ENCODE data around the gene PTPRD.

PTPRD gene

DNA sequence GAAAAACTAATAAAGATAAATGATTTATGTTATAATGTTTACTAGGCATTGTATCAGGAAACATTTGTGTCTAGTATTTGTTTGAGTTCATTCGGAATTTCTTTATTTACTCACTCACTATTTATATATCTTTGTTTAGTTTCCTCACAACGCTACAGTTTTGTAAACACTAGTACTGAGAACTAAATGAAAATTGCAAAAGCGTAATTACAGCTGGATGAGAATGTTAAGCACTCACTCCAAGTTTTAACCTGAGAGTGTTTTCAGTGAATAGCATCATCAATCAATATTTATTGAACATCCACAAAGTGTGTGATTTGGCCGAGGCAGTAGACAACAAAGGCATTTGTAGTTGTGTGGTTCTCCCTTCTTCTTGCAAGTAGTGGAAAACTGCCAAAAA, 1843.6 kb downstream of the PTPRD start:
- DNase-seq (ENCODE audit: low spot score): no peak

- no peak for DNase-seq (ENCODE audit: low spot score)
Observed at GRCh38 chr9:8766096-8766495, 1846.7 kb downstream of the PTPRD start.

DNA sequence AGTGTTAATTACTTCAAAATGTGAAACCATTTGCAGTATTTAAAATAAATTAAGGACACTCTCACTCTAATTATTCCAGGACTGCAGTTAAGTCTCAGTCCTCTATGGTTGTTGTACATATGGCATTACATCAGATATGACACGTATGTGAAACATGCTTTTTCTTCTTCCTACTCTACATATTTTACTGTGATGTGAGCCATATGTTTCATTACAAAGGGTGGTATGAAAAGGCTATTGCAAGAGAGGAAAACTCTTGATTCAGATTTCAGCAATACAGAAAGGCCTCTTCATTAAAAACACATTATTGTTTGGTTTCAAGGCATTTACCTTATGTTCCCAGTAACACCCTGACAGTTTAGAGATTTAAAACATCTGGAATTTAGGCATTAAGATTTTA, 1848.8 kb downstream of the PTPRD start:
- DNase-seq (ENCODE audit: low spot score): no peak

GRCh38 chr9:8762479-8763085, 1850.2 kb downstream of the PTPRD start:
- no peak for DNase-seq (ENCODE audit: low spot score)

DNA sequence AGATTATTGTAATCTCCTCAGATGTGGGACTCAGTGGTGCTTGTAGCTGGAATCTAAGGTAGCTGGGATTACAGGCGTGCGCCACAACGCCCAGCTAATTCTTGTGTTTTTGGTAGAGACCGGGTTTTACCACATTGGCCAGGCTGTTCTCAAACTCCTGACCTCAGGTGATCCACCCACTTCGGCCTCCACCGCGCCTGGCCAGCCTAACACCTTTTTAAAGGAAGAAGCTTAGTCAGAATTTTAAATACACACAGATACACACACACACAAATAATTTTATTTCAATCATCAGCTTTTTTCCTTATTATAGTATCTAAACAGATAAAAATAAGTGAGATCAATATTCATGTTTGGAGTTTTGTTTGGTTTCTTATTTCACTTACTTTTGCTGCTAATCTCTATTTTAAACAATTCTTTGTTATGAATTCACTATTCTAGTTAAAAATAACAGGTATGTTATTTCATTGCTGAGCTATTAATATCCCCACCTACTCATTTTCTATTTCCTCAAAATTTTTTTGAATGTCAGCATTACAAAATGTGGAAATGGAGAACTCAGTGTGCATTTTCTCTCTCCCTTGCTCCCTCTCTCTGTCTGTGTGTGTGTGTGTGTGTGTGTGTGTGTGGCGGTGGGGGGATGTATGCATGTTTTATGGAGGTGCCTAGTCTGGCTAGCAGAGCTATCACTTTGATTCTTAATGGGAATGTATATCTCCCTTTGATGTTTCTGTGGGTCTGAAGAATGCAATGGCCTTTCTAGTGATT, 1852.6 kb downstream of the PTPRD start:
- no peak for DNase-seq (ENCODE audit: low spot score)

GRCh38 chr9:8757881-8758280, 1854.9 kb downstream of the PTPRD start:
- DNase-seq (ENCODE audit: low spot score): no peak

GRCh38 chr9:8754751-8755150, 1858.1 kb downstream of the PTPRD start:
- no peak for DNase-seq (ENCODE audit: low spot score)

DNA sequence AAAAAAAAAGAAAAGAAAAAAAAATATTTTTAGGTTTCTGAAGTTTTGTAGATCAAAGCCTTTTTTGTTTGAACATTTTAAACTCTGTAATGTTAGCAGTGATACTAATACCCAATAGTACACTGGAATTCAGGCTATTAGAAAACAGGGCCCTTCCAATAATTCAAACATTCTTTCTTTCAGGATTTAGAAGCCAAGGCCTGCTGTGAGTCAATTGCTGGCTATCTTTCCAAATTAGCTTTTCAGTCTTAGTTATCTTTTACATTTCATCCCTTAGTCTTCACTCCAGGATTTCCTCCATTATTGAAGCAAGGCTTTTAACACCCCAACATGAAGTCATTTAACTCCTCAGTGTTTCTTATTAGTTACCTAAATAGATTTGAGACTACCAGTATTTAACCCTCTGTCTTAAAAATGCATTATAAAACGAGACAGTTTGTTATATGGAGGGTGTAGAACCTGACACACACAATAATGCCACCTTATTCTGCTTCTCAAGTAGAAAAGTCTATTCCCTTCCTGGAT, 1861.3 kb downstream of the PTPRD start:
- no peak for DNase-seq (ENCODE audit: low spot score)

GRCh38 chr9:8750639-8751051, 1862.2 kb downstream of the PTPRD start:
- DNase-seq (ENCODE audit: low spot score): no peak

DNA sequence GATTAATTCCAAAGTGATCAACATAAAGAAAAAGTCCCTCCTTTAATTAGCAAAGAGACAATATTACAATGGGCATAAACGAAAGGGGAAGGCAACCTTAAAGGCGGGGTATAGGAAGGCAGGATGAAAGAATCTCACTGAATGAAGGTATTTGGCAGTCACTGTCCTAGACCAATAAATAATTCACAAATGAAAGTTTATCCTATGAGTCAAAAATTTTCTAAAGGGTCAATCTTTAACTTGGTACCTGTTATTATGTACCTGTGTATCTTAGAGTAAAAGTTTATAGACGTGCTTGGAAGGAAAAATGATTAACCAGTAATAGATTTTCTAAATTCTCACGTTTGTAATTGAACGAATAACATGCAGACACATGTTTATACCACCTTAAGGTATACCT, 1867.5 kb downstream of the PTPRD start:
- no peak for DNase-seq (ENCODE audit: low spot score)

DNA sequence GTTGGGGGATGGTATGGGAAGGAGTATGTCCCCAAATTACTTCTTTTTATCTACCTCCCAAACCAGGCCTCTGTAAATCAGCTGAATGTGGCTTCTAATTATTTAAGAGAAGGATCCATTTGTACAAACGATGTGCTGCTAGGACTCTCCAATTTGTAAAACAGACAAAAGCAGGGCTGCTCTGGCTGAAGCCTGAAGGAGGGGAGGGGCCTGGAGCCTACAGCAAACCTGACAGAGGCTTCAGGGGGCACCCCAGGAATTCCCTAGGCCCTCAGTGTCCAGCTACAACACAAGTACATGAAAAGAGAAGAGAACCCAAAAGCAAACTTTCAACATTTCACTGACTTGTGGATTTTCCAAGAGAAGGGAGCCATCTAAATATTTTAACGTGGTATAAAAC, 1873.9 kb downstream of the PTPRD start:
- no peak for DNase-seq (ENCODE audit: low spot score)

DNA sequence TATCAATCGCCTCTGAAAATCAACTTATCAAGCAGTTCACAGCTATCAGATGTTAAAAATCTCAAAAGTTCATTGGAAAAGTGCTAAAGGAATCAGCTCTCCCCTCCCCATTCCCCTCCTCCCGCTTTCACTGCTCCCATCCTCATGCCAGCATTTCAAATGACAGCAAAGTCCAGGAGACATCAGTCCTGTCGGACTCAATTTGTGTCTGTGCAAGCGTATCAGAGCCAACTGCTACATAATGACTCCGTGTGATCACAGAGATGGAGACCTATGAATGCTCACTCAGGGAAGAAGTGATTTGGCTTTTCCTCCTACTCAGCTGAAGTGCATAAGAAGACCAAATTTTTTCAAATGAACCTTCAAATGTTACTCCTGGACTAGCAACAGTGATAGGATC, 1876.0 kb downstream of the PTPRD start:
- DNase-seq (ENCODE audit: low spot score): no peak

DNA sequence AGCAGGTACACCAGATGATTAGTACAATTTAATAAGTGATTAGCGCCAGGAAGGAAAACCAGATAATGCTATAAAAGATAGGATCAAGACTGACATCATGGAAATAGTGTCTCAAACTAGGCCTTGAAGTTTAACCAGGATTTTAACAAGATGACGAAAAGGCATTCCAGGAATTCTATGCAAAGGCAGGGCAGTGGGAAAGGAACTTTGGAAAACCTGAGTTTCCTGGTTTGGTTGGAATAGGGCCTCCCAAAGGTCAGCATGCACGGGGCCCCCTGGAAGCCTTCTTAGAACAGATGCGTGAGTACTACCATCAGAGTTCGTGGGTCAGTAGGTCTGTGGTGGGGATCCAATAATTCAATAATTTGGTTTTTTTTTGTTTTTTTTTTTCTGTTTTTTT, 1878.0 kb downstream of the PTPRD start:
- DNase-seq (ENCODE audit: low spot score): no peak

- DNase-seq (ENCODE audit: low spot score): no peak
Observed at GRCh38 chr9:8733131-8733954, 1879.5 kb downstream of the PTPRD start.

DNA sequence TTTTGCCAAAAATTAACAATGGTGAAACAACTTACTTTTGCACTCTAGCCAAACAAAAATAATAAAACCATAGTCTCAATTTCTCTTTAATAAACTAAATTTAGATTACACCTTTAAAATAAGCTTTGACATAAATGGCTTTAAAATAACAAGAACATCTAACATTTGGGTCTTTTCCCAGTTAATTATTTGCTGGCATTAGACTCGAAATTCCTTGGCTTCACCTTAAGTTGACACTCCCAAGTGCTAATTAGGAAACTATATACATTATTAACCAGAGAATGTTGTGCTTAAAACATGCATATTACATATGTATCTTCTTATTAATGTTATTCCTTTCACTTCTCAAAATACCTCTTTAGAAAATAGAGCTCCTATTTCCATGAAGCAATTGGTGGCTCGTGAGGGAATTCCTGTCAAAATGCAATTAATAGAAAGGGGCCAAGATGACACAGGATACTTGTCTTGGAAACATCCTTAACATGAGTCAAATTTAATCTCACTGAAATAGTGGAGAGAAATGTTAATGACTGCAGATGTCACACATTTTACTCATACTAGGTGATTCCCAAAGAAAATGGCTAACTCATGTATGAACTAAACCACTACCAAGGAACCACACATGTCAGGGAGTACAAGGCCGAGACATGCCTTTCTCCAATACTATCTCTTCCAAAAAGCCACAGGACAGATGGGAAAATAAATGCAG, 1880.3 kb downstream of the PTPRD start:
- no peak for DNase-seq (ENCODE audit: low spot score)

DNA sequence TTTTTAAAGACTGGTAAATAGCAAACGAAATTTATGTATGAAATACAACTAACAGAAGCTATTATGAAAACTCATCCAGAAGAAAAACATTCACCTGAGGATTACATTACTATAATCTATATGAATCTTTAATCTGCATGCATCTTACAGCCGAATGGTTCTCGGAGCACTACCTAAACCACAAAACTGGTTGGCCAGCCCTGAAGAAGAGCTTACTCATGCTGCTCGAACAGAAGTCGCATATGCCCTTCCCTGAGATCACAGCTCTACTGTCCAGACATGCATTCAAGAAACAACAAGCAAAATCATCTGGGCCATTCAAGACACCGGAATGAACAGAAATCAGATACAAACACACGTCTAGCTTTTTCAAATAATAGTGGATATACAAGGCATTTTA, 1882.2 kb downstream of the PTPRD start:
- DNase-seq (ENCODE audit: low spot score): no peak

GRCh38 chr9:8728910-8729309, 1883.9 kb downstream of the PTPRD start:
- no peak for DNase-seq (ENCODE audit: low spot score)

DNA sequence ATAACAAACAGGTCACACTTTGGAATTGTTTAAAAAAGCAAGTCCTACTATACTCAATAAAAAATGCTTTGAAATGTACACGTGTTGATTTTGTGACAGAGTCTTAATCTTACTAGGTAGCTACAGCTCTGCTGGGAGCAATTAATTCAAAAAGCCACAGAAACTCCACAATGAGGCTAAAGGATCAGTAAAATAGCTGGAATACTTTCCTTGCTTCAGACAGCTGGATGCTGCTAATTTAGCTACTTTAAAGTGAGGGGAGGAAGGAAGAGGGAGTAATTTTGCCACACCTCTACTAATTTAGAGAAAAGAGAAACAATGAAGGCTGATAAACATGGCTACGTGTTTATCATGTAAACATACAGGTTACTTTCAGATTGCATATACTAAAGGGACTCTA, 1885.6 kb downstream of the PTPRD start:
- DNase-seq (ENCODE audit: low spot score): no peak

DNA sequence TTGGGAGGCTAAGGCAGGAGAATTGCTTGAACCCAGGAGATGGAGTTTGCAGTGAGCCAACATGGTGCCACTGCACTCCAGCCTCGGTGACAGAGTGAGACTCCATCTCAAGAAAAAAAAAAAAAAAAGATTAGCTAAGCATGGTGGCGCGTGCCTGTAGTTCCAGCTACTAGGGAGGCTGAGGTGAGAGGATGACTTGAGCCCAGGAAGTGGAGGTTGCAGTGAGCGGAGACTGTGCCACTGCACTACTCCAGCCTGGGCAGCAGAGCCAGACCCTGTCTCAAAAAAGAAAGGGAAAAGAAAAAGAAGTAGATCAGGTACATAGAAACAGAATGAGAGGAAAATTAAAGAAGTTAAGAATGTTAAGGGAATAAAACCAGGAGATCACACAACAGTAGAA, 1886.1 kb downstream of the PTPRD start:
- DNase-seq (ENCODE audit: low spot score): no peak

DNA sequence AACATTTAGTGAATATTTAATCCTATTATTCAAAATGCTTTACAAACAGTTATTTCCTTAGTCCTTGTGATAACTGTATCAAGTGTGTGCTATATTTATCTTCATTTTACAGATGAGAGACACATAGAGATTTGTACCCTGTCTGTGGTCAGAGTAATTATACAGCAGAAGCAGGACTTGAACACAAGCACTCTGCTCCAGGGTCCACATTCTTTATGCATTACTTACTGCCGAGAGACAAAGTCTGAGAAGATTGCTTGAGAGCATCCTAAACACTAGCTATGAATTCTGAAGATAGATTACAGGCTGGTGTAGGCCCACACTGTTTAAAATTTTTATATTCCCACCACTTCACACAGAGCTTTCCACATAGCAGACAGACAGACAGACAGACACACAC, 1887.2 kb downstream of the PTPRD start:
- DNase-seq (ENCODE audit: low spot score): no peak

DNA sequence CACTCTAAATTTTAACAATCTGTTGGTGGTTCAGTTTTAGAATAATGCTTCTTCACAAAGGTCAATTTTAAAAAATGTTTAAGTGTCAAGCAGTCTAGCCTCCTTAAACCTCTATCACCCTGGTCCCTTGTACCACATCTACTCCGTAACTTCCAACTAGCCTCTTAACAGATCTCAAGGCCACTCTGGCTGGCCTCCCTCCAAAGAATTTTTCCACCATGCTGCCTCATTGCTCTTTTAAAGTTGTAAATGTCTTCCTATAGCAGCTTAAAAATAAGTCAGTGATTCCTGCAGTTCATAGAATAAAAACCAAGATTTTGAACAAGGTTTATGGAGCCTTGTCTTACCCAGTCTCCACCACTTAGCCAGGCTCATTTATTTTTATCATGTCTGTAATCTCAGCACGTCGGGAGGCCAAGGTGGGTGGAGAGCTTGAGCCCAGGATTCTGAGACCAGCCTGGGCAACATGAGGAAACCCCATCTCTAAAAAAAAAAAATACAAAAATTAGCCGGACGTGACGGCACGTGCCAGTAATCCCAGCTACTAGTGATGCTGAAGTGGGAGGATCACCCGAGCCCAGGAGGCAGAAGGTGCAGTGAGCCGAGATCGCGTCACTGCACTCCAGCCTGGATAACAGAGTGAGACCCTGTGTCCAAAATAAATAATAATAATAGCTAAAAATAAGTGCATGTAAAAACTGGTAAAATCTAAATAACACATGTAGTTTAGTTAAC, 1888.4 kb downstream of the PTPRD start:
- DNase-seq (ENCODE audit: low spot score): no peak

DNA sequence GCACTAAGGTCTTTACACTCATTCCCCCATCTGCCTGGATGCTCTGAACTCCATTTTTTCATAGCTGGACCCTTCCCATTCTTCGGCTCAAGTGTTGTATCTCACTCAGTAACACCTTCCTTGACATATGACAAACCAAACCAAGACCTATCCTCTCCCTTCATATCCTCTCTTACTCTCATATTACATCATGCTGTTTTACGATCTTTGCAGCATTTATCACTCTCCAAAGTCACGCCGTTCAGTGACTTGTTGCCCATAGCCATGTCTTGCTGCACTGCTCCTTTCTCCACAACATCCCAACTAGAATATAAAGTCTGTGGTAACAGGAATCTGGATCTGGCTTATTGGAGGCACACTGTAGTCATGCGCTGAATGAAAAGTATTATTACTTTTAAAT, 1889.6 kb downstream of the PTPRD start:
- DNase-seq (ENCODE audit: low spot score): no peak

Measured in HuH-7 (cell line).